ENCODE measurements around the gene TNNT1.

GRCh38 chr19:55095260-55096060 lies 53.5 kb downstream of the TNNT1 start:
- TF ChIP-seq RARB (CRISPR knock-in tag; IDR thresholded peaks at IDR 0.05): no peak
- TF ChIP-seq SNAI2 (CRISPR knock-in tag; IDR thresholded peaks at IDR 0.05): no peak
- no peak for TF ChIP-seq PPARA (CRISPR knock-in tag; IDR thresholded peaks at IDR 0.05; ENCODE audit: borderline replicate concordance)
- TF ChIP-seq CSDC2 (CRISPR knock-in tag; IDR thresholded peaks at IDR 0.05): no peak
- TF ChIP-seq ARNTL (CRISPR knock-in tag; IDR thresholded peaks at IDR 0.05; ENCODE audit: borderline replicate concordance, low read depth): no peak
- no peak for TF ChIP-seq GLIS3 (CRISPR knock-in tag; IDR thresholded peaks at IDR 0.05)
- no peak for TF ChIP-seq ZNF565 (CRISPR knock-in tag; conservative IDR thresholded peaks at IDR 0.05; ENCODE audit: low read depth)

Measured in SK-N-SH treated with all-trans-retinoic acid at 6 μM for 48 hours (cell line).